Cardiac muscle cell (in vitro differentiated cells and primary cell): ENCODE measurements around the gene GPR62. TPM values are rescaled to one million over a fixed set of nuclear protein-coding genes. Genes with fewer than 3 reads are reported as not detected.
A peak's percentile ranks its signal among the peaks of the same experiment; 100 is the strongest.

Experiments
- DNase-seq, 2 donors: peaks; one replicate each; pipeline versions ENCODE4 v3.0.0 to v3.0.0-alpha.2; 2010 to 2017; ENCODE audit warnings: low read depth in 1 of 2, low spot score in 1 of 2
- H3K27ac ChIP-seq: fragments of 200-600 bp; sonication (generic); 2 replicates; pipeline ENCODE4 v1.5.1; 2016
- H3K27me3 ChIP-seq: fragments of 200-600 bp; sonication (generic); 2 replicates; pipeline ENCODE4 v1.6.0; 2016; ENCODE audit warnings: control low read depth
- H3K36me3 ChIP-seq: fragments of 200-600 bp; sonication (generic); 2 replicates; pipeline ENCODE4 v1.5.1; 2016; ENCODE audit warnings: control low read depth
- H3K4me1 ChIP-seq: fragments of 200-600 bp; sonication (generic); 2 replicates; pipeline ENCODE4 v1.8.1; 2017; ENCODE audit warnings: low read depth, mild to moderate bottlenecking, mixed run types
- H3K4me3 ChIP-seq: fragments of 200-600 bp; sonication (generic); 2 replicates; pipeline ENCODE4 v1.5.1; 2016; ENCODE audit warnings: mild to moderate bottlenecking
- H3K9me3 ChIP-seq: fragments of 200-600 bp; sonication (generic); 2 replicates; pipeline ENCODE4 v1.5.1; 2017; ENCODE audit warnings: low read depth, mild to moderate bottlenecking, control low read depth
- CTCF ChIP-seq: IDR thresholded peaks from 2 replicates; pipeline ENCODE4 v1.5.1; 2012; ENCODE audit warnings: low read depth, mild to moderate bottlenecking, low read length
- polyA plus RNA-seq: library from polyadenylated mRNA; unstranded; fragments of >200 nt; fragmentation: Nextera tagmentation; extraction: Ambion mirVana; gene quantifications from 2 replicates; pipeline ENCODE4 v1.2.1, GENCODE V29; 2016
- total RNA-seq: library from RNA; depleted of rRNA; stranded (reverse); fragments of >200 nt; gene quantifications from 2 replicates; pipeline ENCODE4 v1.2.3, GENCODE V29; 2016

The GPR62 gene
- total and polyA plus RNA-seq, 2 experiments from 2014 or later, result 0.94 to 1.1 TPM

GRCh38 chr3:51948016-51948580, 7.1 kb upstream of the GPR62 start:
- Histone ChIP-seq H3K4me1 (peaks cover 3% of the 10 kb centered on the region), H3K27me3 (no peaks in the 10 kb centered on the region)
- no peak for TF ChIP-seq CTCF

GRCh38 chr3:51949121-51949520, 6.1 kb upstream of the GPR62 start:
- Histone ChIP-seq H3K9me3 (no peaks in the 10 kb centered on the region), H3K27ac (no peak overlapping the region), H3K4me1 (peaks cover 7% of the 10 kb centered on the region), H3K4me3 (no peak overlapping the region), H3K36me3 (no peaks in the 10 kb centered on the region), H3K27me3 (peaks cover 7% of the 10 kb centered on the region)
- no peak for DNase-seq
- no peak for TF ChIP-seq CTCF

More at GRCh38 chr3:51948016-51948580, 7.1 kb upstream of the GPR62 start:
- H3K9me3 ChIP-seq, result no peaks in the 10 kb centered on the region
- H3K27ac ChIP-seq, result no peak overlapping the region
- no peak for DNase-seq
- H3K36me3 ChIP-seq, result no peaks in the 10 kb centered on the region
- H3K4me3 ChIP-seq, result no peak overlapping the region

- no peak for TF ChIP-seq CTCF
- no peak overlapping the region for H3K4me3 ChIP-seq
- H3K27me3 ChIP-seq, result peaks cover 24% of the 10 kb centered on the region
Observed at GRCh38 chr3:51950899-51951298, 4.3 kb upstream of the GPR62 start.

GRCh38 chr3:51953445-51953844, 1.7 kb upstream of the GPR62 start:
- peaks cover 13% of the 10 kb centered on the region for H3K4me1 ChIP-seq
- H3K9me3 ChIP-seq, result no peaks in the 10 kb centered on the region
- H3K4me3 ChIP-seq, result no peak overlapping the region
- peak in 1 of 2 donors; percentile 71 for DNase-seq
- H3K36me3 ChIP-seq, result no peaks in the 10 kb centered on the region
- H3K27me3 ChIP-seq, result peaks cover 24% of the 10 kb centered on the region
- H3K27ac ChIP-seq, result no peak overlapping the region
- TF ChIP-seq CTCF, result no peak

More at GRCh38 chr3:51950899-51951298, 4.3 kb upstream of the GPR62 start:
- H3K9me3 ChIP-seq, result no peaks in the 10 kb centered on the region
- H3K4me1 ChIP-seq, result peaks cover 7% of the 10 kb centered on the region
- no peaks in the 10 kb centered on the region for H3K36me3 ChIP-seq
- DNase-seq, result no peak
- no peak overlapping the region for H3K27ac ChIP-seq

- H3K27me3 ChIP-seq, result peaks cover 24% of the 10 kb centered on the region
- H3K27ac ChIP-seq, result no peak overlapping the region
- H3K4me3 ChIP-seq, result no peak overlapping the region
- H3K9me3 ChIP-seq, result no peaks in the 10 kb centered on the region
- H3K4me1 ChIP-seq, result peaks cover 13% of the 10 kb centered on the region
- TF ChIP-seq CTCF, result no peak
- no peak for DNase-seq
- H3K36me3 ChIP-seq, result no peaks in the 10 kb centered on the region
Observed at GRCh38 chr3:51954105-51954504, 1.1 kb upstream of the GPR62 start.

GRCh38 chr3:51954713-51955112, 468 bp upstream of the GPR62 start:
- Histone ChIP-seq H3K27ac (no peak overlapping the region), H3K27me3 (peaks cover 24% of the 10 kb centered on the region), H3K4me1 (peaks cover 13% of the 10 kb centered on the region), H3K9me3 (no peaks in the 10 kb centered on the region), H3K36me3 (no peaks in the 10 kb centered on the region), H3K4me3 (no peak overlapping the region)
- no peak for DNase-seq
- TF ChIP-seq CTCF, result no peak
